Activated T-cell treated with anti-CD3 and anti-CD28 coated beads for 4 hours (primary cell): ENCODE measurements around the gene PIGV.

ENCODE experiments used
- DNase-seq: peaks from one replicate; pipeline ENCODE4 v3.0.0-alpha.2; 2020

Gene PIGV

GRCh38 chr1:26774462-26774861 is 13.3 kb upstream of the PIGV start:
- DNase-seq = no peak

GRCh38 chr1:26775666-26776065 is 12.1 kb upstream of the PIGV start:
- DNase-seq = no peak

GRCh38 chr1:26779098-26779668 is 8.6 kb upstream of the PIGV start:
- DNase-seq = no peak

- no peak for DNase-seq
Observed at GRCh38 chr1:26780344-26780957, 7.3 kb upstream of the PIGV start.

- no peak for DNase-seq
Observed at GRCh38 chr1:26781206-26781825, 6.4 kb upstream of the PIGV start.

- DNase-seq = no peak
Observed at GRCh38 chr1:26782521-26783212, 5.1 kb upstream of the PIGV start.

GRCh38 chr1:26783646-26784022 is 4.1 kb upstream of the PIGV start:
- no peak for DNase-seq

- DNase-seq = no peak
Observed at GRCh38 chr1:26784023-26784871, 3.5 kb upstream of the PIGV start.

GRCh38 chr1:26784886-26785285 is 2.9 kb upstream of the PIGV start:
- no peak for DNase-seq

GRCh38 chr1:26785611-26786436 is 1.9 kb upstream of the PIGV start:
- no peak for DNase-seq

- no peak for DNase-seq
Observed at GRCh38 chr1:26786437-26787380, 1.0 kb upstream of the PIGV start.

GRCh38 chr1:26787381-26787705 is 407 bp upstream of the PIGV start:
- DNase-seq = peak; percentile 26

- no peak for DNase-seq
Observed at GRCh38 chr1:26788515-26788785, 700 bp downstream of the PIGV start.

- DNase-seq = peak; percentile 85
Observed at GRCh38 chr1:26788836-26789611, 1.3 kb downstream of the PIGV start.

- no peak for DNase-seq
Observed at GRCh38 chr1:26789612-26789865, 1.8 kb downstream of the PIGV start.

GRCh38 chr1:26789931-26790330 is 2.2 kb downstream of the PIGV start:
- DNase-seq = no peak

- no peak for DNase-seq
Observed at GRCh38 chr1:26790551-26790953, 2.8 kb downstream of the PIGV start.

GRCh38 chr1:26791148-26791547 is 3.4 kb downstream of the PIGV start:
- DNase-seq = no peak

- no peak for DNase-seq
Observed at GRCh38 chr1:26791626-26792025, 3.9 kb downstream of the PIGV start.

- no peak for DNase-seq
Observed at GRCh38 chr1:26792924-26793323, 5.2 kb downstream of the PIGV start.

- no peak for DNase-seq
Observed at GRCh38 chr1:26794391-26794790, 6.6 kb downstream of the PIGV start.
